ENCODE results near the gene ZNF570. TPM values are rescaled to one million over a fixed set of nuclear protein-coding genes. Genes with fewer than 3 reads are reported as not detected.

Gene ZNF570
- 3.4 TPM for polyA plus RNA-seq (2013, experiment 1 of 2; ENCODE audit: insufficient read length)
- polyA plus RNA-seq (2013, experiment 2 of 2; ENCODE audit: insufficient read length) = 3.8 TPM

GRCh38 chr19:37468961-37469777, at the start of gene ZNF570:
ZNF570 (plus strand) TSS chr19:37469356; CDS start chr19:37470355, 999 bp downstream.
- DNase-seq = peak; percentile 90

- no peak for DNase-seq
Measured at GRCh38 chr19:37452500-37453245, 16.5 kb upstream of the ZNF570 start.

GRCh38 chr19:37466277-37466797, 2.8 kb upstream of the ZNF570 start:
- DNase-seq = no peak

- DNase-seq = peak; percentile 95
Measured at GRCh38 chr19:37466798-37467607, 2.2 kb upstream of the ZNF570 start, which contains the start of gene ZNF569. ZNF569 (minus strand) TSS chr19:37467444; CDS start chr19:37444921, 22,523 bp downstream.

GRCh38 chr19:37467608-37468090, 1.5 kb upstream of the ZNF570 start:
- DNase-seq = no peak

GRCh38 chr19:37470216-37470615, 1.1 kb downstream of the ZNF570 start:
- DNase-seq = no peak

GRCh38 chr19:37472165-37472564, 3.0 kb downstream of the ZNF570 start:
- no peak for DNase-seq

- no peak for DNase-seq
Measured at GRCh38 chr19:37484406-37485168, 15.4 kb downstream of the ZNF570 start.

- no peak for DNase-seq
Measured at GRCh38 chr19:37492213-37492612, 23.1 kb downstream of the ZNF570 start.

GRCh38 chr19:37505958-37506386, 36.8 kb downstream of the ZNF570 start:
- no peak for DNase-seq

GRCh38 chr19:37506387-37507166, 37.4 kb downstream of the ZNF570 start, which contains the start of gene ZNF793:
ZNF793 (plus strand) TSS chr19:37506939; CDS start chr19:37523440, 16,501 bp downstream.
- DNase-seq = peak; percentile 74

- DNase-seq = no peak
Measured at GRCh38 chr19:37507167-37507464, 38.0 kb downstream of the ZNF570 start.

GRCh38 chr19:37511186-37511585, 42.0 kb downstream of the ZNF570 start:
- DNase-seq = no peak

GRCh38 chr19:37511821-37512220, 42.7 kb downstream of the ZNF570 start:
- no peak for DNase-seq

- DNase-seq = no peak
Measured at GRCh38 chr19:37513397-37513796, 44.2 kb downstream of the ZNF570 start.

GRCh38 chr19:37519890-37520289, 50.7 kb downstream of the ZNF570 start:
- DNase-seq = peak; percentile 1

GRCh38 chr19:37537391-37537947, 68.3 kb downstream of the ZNF570 start:
- no peak for DNase-seq

Data from fibroblast of skin of abdomen (primary cell).